GM12872 (cell line): ENCODE results near the gene ERVK3-1.

Experiments
- TF ChIP-seq, protein P1 (sequence below): IDR thresholded peaks from 3 replicates; pipeline ENCODE4 v1.5.1; 2011; ENCODE audit warnings: low read depth, mild to moderate bottlenecking, low read length, moderate library complexity; ENCODE audit not compliant: insufficient read depth

The ERVK3-1 gene

DNA sequence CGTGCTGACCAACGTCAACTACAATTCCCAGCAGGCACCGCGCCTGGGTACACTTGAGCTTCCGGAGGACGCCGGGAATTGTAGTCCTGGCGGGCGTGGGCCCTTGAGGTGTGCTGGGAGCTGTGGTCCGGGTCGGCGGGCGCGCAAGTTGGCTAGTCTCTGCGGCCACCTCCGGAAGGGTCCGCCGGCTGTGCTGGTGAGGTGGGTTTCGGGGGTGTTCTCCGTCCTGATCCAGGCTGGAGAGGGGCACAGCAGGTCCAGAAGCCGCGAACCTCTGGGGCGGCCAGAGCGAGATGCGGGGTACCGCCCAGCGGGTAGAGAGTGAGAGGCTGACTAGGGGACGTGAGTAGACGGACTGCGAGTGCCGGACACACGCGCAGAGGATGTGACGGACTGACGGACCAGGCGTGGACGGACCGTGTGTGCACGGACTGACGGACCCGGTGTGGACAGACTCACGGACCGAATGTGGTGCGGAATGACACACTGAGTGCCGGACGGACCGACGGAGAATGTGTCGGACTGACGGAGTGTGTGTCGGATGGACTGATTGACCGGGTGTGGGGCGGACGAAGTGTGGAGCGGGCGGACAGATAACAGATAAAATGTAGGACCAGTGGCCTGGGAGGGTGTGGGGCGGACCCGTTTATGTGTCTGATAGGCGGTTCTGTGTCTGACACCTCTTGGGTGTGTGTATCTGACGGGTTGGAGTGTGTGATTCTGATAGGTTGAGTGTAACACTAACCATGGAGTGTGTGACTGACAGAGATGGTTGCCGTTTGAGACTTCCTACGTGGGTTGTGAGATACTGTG is 21.9 kb downstream of the ERVK3-1 start, which contains the start of gene ZSCAN22:
ZSCAN22 (plus strand) TSS at position 81 of the 813 bp plus-strand sequence. CDS start 7,809 bp downstream, outside the sequence.
- TF ChIP-seq, protein P1, sequence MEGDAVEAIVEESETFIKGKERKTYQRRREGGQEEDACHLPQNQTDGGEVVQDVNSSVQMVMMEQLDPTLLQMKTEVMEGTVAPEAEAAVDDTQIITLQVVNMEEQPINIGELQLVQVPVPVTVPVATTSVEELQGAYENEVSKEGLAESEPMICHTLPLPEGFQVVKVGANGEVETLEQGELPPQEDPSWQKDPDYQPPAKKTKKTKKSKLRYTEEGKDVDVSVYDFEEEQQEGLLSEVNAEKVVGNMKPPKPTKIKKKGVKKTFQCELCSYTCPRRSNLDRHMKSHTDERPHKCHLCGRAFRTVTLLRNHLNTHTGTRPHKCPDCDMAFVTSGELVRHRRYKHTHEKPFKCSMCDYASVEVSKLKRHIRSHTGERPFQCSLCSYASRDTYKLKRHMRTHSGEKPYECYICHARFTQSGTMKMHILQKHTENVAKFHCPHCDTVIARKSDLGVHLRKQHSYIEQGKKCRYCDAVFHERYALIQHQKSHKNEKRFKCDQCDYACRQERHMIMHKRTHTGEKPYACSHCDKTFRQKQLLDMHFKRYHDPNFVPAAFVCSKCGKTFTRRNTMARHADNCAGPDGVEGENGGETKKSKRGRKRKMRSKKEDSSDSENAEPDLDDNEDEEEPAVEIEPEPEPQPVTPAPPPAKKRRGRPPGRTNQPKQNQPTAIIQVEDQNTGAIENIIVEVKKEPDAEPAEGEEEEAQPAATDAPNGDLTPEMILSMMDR, result no peak

DNA sequence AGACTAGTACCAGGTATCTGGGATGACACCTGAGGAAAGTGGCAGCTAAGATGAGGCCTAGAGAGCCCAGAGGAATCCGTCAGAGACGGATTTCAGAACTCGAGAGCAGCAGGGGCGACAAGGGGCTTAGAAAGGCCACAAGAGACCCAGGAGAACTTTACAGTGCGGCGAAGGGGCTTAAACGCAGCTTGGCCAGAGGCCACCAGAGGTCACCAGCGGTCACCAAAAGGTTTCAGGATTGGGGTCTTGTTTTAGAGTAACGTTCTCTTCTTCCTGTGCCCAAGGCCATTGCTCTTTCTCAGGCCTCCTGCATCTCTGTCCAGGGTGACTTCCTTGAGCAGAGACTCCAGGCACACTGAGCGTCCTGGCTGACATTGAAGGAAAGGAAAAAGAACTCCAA is 23.8 kb downstream of the ERVK3-1 start:
- TF ChIP-seq, protein P1, result peak; percentile 68

DNA sequence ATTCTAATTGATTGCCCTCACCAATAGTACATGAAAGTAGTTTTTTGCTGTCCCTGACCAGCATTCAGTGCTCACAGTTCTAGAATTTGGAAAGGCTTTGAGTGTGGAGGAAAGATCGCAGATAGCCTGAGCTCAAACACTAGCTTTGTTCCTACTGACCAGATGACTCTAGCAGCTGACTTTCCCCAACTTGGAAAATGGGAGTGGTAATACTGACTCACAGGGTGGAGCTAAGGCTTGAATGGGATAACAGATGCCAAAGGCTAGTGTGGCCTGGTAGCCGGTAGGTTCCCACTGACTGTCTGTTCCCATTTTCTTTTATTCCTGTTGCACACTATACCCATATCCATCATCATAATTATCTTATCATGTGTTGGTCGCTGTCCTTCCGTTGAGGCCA is 25.3 kb downstream of the ERVK3-1 start:
- TF ChIP-seq, protein P1, result no peak

DNA sequence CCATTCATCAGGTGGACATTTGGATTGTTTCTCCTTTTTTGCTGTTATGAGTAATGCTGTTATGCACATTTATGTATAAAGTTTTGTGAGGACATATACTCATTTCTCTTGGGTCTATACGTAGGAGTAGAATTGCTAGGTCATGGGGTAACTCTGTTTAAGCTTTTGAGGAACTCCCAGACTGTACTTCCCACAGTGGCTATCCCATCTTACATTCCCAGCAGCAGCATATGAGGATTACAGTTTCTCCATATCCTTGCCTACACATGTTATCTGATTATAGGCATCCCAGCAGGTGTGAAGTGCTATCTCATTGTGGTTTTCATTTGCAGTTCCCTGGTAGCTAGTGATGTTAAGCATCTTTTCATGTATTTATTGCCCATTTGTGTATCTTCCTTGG is 27.5 kb downstream of the ERVK3-1 start:
- TF ChIP-seq, protein P1, result no peak

DNA sequence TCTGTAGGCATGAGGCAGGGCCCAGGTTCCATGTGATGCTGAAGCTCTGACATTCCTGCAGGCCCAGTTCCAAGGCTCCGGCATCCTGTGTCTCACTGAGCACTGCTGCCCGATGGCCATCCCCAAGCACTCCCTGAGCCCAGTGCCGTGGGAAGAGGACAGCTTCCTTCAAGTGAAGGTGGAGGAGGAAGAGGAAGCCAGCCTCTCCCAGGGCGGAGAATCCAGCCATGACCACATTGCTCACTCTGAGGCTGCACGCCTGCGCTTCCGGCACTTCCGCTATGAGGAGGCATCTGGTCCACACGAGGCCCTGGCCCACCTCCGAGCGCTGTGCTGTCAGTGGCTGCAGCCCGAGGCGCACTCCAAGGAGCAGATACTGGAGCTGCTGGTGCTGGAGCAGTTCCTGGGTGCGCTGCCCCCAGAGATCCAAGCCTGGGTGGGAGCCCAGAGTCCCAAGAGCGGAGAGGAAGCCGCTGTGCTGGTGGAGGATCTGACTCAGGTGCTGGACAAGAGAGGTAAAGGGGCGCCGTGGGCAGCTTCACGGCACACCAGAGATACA is 29.6 kb downstream of the ERVK3-1 start:
- TF ChIP-seq, protein P1, result no peak

DNA sequence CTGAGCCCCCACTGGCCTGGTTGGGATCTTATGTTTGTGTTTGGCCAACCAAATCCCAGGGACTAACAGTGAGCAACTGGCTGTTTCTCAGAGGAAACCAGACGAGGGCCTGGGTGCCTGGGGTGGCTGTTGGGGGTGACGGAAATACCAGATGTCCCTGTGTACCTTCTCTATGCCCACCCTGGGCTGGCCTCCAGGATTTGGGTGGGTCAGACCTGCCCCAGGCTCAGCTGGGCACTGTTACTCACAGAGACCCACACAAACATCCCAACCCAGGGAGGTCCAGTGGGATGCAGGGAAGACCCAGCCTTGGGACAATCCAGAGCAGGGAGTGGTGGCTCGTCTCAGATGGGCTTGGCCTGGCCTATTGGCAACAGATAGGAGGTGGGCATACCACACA is 30.5 kb downstream of the ERVK3-1 start:
- TF ChIP-seq, protein P1, result no peak

DNA sequence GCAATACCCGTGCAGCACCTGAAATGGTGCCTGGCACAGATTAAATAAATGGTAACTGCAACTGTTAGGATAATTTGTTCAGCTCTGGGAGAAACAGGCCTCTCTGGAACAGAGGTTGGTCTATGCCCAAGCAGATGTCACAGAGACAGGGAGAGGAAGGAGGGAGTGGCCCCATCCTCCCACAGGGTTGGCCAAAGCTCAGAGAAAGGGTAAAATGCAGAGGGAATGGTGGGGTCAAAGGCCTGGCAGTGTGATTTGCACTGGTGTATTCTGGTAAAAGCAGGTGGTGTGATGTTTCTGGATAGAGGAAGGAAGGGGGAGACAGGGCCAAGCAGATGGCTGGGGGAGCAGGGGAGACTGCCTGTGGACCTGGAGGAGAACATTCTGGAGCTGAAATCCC is 31.0 kb downstream of the ERVK3-1 start:
- TF ChIP-seq, protein P1, result no peak
